Common myeloid progenitor, CD34-positive (primary cell): Measurements from ENCODE around the gene LY9.
"Not testable (repeated sequence)": the region's sequence is repeated elsewhere in the genome, so short reads cannot be mapped to it uniquely, and the experiment has no call there.

Experiments used
- CTCF ChIA-PET: fragments of 350-600 bp; sonication (Branson Sonifier 250); formaldehyde crosslinking; loops from one replicate; lab custom pipeline; 2021; ENCODE audit warnings: antibody characterized with exemption; lab: Charles Lee
- POLR2A ChIA-PET: fragments of 350-600 bp; sonication (Branson Sonifier 250); formaldehyde crosslinking; loops from one replicate; lab custom pipeline; 2021; ENCODE audit warnings: antibody characterized with exemption; lab: Charles Lee
- DNase-seq, 3 donors: peaks; one replicate each; pipeline versions ENCODE4 v3.0.0 to v3.0.0-alpha.2; 2013
- H3K27ac ChIP-seq, 2 experiments: 1 replicate in 1 of 2; 2 replicates in 1 of 2; pipeline ENCODE4 v1.7.0; 2013; ENCODE audit warnings: inconsistent platforms in 2 of 2, low read length in 2 of 2, mild to moderate bottlenecking in 2 of 2, low read depth in 1 of 2, moderate library complexity in 1 of 2; ENCODE audit not compliant: severe bottlenecking in 2 of 2, insufficient read depth in 1 of 2, poor library complexity in 1 of 2
- H3K27me3 ChIP-seq, 5 experiments: replicated peaks in 2 of 5; 1 replicate in 3 of 5; 2 replicates in 2 of 5; pipeline versions ENCODE4 v1.6.1 to v1.7.0; 2013; ENCODE audit warnings: low read length in 4 of 5, mild to moderate bottlenecking in 2 of 5, moderate library complexity in 2 of 5, inconsistent platforms in 1 of 5; ENCODE audit not compliant: insufficient read depth in 5 of 5, control insufficient read depth in 4 of 5
- H3K36me3 ChIP-seq, 4 experiments: 1 replicate in 2 of 4; 2 replicates in 2 of 4; pipeline versions ENCODE4 v1.6.1 to v1.7.0; 2013; ENCODE audit warnings: low read length in 3 of 4, control low read depth in 1 of 4, mild to moderate bottlenecking in 1 of 4; ENCODE audit not compliant: control insufficient read depth in 4 of 4, insufficient read depth in 4 of 4
- H3K4me1 ChIP-seq, 4 experiments: 1 replicate in 3 of 4; 2 replicates in 1 of 4; pipeline versions ENCODE4 v1.6.1 to v1.7.1; 2013; ENCODE audit warnings: low read length in 3 of 4, mild to moderate bottlenecking in 3 of 4, control low read depth in 1 of 4, inconsistent platforms in 1 of 4, moderate library complexity in 1 of 4; ENCODE audit not compliant: control insufficient read depth in 4 of 4, insufficient read depth in 4 of 4; ENCODE audit errors: control extremely low read depth in 1 of 4
- H3K4me3 ChIP-seq, 7 experiments: 1 replicate in 4 of 7; 2 replicates in 3 of 7; pipeline versions ENCODE4 v1.5.1 to v1.7.0; 2013; ENCODE audit warnings: mild to moderate bottlenecking in 7 of 7, low read length in 6 of 7, moderate library complexity in 6 of 7, inconsistent platforms in 2 of 7, low read depth in 2 of 7, control low read depth in 1 of 7; ENCODE audit not compliant: insufficient read depth in 4 of 7, control insufficient read depth in 1 of 7; ENCODE audit errors: extremely low read depth in 1 of 7
- H3K9me3 ChIP-seq, 5 experiments: 1 replicate in 4 of 5; 2 replicates in 1 of 5; pipeline versions ENCODE4 v1.6.1 to v1.7.1; 2013; ENCODE audit warnings: low read length in 4 of 5, mild to moderate bottlenecking in 2 of 5, inconsistent platforms in 1 of 5, low read depth in 1 of 5, moderate library complexity in 1 of 5; ENCODE audit not compliant: control insufficient read depth in 4 of 5, insufficient read depth in 2 of 5; ENCODE audit errors: control extremely low read depth in 1 of 5
- WGBS: methylation state at CpG from one replicate; pipeline ENCODE4 v1.1.5; 2013; ENCODE audit not compliant: insufficient coverage; 5-methylcytosine and 5-hydroxymethylcytosine counted together

LY9 gene

DNA sequence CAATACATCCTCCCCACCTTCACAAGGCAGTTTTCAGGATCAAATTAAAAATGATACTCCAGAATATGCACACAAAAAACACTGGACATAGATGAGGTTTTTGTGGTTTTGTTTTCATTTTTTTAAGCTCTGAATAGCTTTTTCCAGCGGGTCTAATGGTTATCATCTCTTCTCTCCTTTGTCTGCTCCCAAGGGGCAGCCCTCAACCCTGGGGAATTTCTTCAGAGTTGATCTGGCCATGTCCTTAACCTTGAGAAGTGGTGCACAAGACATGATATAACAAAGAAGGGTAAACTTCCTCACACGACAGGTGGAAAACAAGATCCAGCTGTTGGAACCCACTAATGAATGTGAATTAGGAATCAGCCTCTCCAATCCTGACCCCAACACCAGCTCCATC is 68.2 kb downstream of the LY9 start:
- no peaks in the 10 kb centered on the region for H3K27me3 ChIP-seq
- 20% methylated on average over 1 of the region's 2 CpGs for WGBS
- no peak overlapping the region for H3K4me3 ChIP-seq
- H3K27ac ChIP-seq = no peak overlapping the region
- peaks cover 0 to 2% (median 0%) of the 10 kb centered on the region in 5 experiments for H3K9me3 ChIP-seq
- H3K36me3 ChIP-seq = peaks cover 0 to 2% (median 0%) of the 10 kb centered on the region in 4 experiments
- CTCF ChIA-PET = interaction anchor here (1.0 to 21.5 kb wide), 8 partner anchors 9 to 139 kb away, joined by 3 to 385 read pairs (median 3); no protein-coding TSS in a partner anchor
- H3K4me1 ChIP-seq = peaks cover 19 to 72% (median 62%) of the 10 kb centered on the region in 4 experiments
- DNase-seq = no peak
- POLR2A ChIA-PET = interaction anchor here (1.2 to 3.4 kb wide), 2 partner anchors 9 to 27 kb away, joined by 5 to 17 read pairs; no protein-coding TSS in a partner anchor

DNA sequence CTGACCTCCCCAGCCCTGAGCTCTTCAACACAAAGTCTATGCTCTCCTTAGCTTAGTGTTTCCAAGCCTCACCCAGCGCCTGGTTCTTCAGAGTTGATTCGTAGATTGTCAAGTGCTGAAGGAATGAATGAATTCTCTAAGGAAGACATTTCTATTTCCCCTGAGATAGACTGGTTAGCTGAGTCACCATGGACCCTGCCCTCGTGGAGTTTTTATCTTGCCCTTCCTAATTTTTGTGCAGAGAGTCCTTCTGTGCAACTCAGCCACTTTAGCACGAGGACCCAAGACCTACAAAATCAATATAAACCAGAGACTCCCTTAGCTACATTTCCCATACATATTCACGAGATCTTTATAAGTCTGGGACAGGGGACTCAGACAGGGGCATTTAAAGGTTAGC is 69.4 kb downstream of the LY9 start:
- H3K27ac ChIP-seq = no peak overlapping the region
- peaks cover 0 to 2% (median 0%) of the 10 kb centered on the region in 4 experiments for H3K36me3 ChIP-seq
- DNase-seq = no peak
- no peaks in the 10 kb centered on the region for H3K27me3 ChIP-seq
- H3K9me3 ChIP-seq = peaks cover 0 to 2% (median 0%) of the 10 kb centered on the region in 5 experiments
- 70% methylated on average over 3 of the region's 5 CpGs for WGBS
- POLR2A ChIA-PET = no interaction called here
- peaks cover 16 to 64% (median 51%) of the 10 kb centered on the region in 4 experiments for H3K4me1 ChIP-seq
- CTCF ChIA-PET = interaction anchor here (0.8 to 21.5 kb wide), 7 partner anchors 11 to 140 kb away, joined by 3 to 385 read pairs (median 3); no protein-coding TSS in a partner anchor
- no peak overlapping the region for H3K4me3 ChIP-seq

DNA sequence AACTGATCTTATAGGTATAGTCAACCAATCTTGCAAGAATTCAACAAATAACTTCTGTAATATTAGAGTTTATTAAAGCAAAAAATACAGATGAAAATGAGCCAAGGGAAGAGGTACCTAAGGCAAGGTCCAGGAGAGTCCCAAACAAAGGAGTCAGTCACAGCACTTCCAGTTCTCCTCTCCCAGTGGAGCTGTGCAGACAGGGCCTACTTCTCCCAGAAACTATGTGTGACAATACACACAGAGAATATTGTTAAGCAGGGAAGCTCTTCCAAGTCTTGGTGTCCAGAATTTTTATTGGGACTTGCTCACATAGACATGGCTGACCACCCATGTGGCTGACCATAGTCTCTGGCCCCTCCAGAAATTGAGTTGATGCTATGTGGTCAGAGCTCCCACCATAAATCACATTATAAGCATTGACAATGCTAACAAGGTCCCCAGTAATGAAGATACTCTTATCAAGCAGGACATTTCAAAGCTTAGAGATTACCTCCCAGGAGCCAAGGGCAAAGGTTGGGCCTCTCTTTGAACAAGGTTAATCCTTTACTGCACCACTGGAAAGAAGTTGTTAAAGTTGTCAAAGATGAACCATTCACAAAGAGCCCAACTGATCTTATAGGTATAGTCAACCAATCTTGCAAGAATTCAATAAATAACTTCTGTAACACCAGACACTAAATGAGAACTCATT is 70.2 kb downstream of the LY9 start:
- CTCF ChIA-PET = interaction anchor here (0.8 to 21.5 kb wide), 3 partner anchors 10 to 123 kb away, joined by 3 to 385 read pairs (median 9); no protein-coding TSS in a partner anchor
- no peaks in the 10 kb centered on the region for H3K27me3 ChIP-seq
- peaks cover 11 to 56% (median 44%) of the 10 kb centered on the region in 4 experiments for H3K4me1 ChIP-seq
- POLR2A ChIA-PET = no interaction called here
- H3K27ac ChIP-seq = no peak overlapping the region
- H3K9me3 ChIP-seq = peaks cover 0 to 2% (median 0%) of the 10 kb centered on the region in 5 experiments
- DNase-seq = no peak
- no peaks in the 10 kb centered on the region for H3K36me3 ChIP-seq
- H3K4me3 ChIP-seq = no peak overlapping the region

DNA sequence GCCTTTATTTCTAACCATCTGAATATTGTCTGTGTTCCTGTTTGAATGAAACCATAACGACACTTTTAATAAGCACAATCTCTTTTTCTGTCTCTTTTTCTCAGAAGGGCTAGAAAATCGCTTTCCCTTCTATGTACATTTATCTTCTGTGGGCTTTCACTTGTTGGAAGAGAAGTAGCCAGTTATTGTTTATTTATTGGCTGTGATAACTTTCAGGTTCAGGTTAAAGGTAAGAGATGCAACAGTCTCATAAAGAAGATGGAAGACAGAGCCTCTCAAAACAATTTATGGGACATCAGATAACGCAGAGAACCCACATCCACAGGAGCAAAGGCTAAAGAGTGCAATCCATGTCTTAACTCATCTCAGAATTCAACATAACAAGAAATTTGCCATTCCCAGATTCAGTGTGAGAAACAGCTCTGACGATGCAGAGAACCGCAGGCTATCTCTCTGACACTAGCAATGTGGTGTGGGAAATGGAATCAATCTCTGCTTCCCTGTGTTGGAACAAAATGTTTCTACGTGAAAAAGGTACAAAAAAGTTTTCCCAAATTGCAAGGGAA is 70.8 kb downstream of the LY9 start:
- H3K9me3 ChIP-seq = peaks cover 0 to 2% (median 0%) of the 10 kb centered on the region in 5 experiments
- no peak overlapping the region for H3K4me3 ChIP-seq
- H3K27ac ChIP-seq = no peak overlapping the region
- 92% methylated on average over 2 of the region's 6 CpGs for WGBS
- H3K36me3 ChIP-seq = no peaks in the 10 kb centered on the region
- peaks cover 8 to 51% (median 39%) of the 10 kb centered on the region in 4 experiments for H3K4me1 ChIP-seq
- H3K27me3 ChIP-seq = no peaks in the 10 kb centered on the region
- DNase-seq = no peak
- ChIA-PET POLR2A (no interaction called here), CTCF (interaction anchor here (1.4 to 21.5 kb wide), 2 partner anchors 10 to 23 kb away, joined by 9 to 385 read pairs; no protein-coding TSS in a partner anchor)

DNA sequence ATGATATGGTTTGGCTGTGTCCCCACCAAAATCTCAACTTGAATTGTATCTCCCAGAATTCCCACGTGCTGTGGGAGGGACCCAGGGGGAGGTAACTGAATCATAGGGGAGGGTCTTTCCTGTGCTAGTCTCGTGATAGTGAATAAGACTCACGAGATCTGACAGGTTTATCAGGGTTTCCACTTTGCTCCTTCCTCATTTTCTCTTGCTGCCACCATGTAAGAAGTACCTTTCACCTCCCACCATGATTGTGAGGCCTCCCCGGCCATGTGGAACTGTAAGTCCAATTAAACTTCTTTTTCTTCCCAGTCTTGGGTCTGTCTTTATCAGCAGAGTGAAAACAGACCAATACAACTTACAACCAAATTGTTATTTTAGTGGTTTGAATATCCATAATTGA is 71.7 kb downstream of the LY9 start:
- WGBS = 49% methylated on average over 4 of the region's 4 CpGs
- CTCF ChIA-PET = interaction anchor here (0.8 to 2.1 kb wide), 2 partner anchors 13 to 32 kb away, joined by 3 to 10 read pairs; no protein-coding TSS in a partner anchor
- H3K27me3 ChIP-seq, H3K27ac ChIP-seq, H3K36me3 ChIP-seq, H3K9me3 ChIP-seq, POLR2A ChIA-PET, H3K4me3 ChIP-seq: not testable (repeated sequence)
- DNase-seq = peak in 2 of 3 donors; percentile 33 to 74
- H3K4me1 ChIP-seq = peaks cover 6 to 44% (median 30%) of the 10 kb centered on the region in 4 experiments

DNA sequence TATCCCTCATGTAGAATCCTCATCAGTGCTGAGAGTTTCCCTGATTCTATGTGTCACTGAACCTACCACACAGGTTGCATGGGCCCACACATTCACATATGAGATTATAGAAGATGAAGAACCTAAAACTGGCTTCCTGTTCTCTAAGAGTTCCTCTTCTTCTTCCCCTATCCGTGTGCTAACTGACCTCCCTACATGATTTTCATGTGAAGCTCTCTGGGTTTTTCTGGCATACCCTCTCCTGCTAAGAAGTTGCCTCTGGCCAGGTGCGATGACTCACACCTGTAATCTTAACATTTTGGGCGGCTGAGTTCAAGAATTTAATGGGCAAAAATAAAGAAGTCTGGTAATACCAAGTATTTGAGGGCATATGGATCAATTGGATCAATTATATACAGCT is 72.2 kb downstream of the LY9 start:
- peaks cover 0 to 2% (median 0%) of the 10 kb centered on the region in 5 experiments for H3K9me3 ChIP-seq
- DNase-seq = peak in 2 of 3 donors; percentile 58 to 80
- 60% methylated on average over 3 of the region's 3 CpGs for WGBS
- no peaks in the 10 kb centered on the region for H3K36me3 ChIP-seq
- peaks cover 2 to 39% (median 25%) of the 10 kb centered on the region in 4 experiments for H3K4me1 ChIP-seq
- no peak overlapping the region for H3K4me3 ChIP-seq
- H3K27me3 ChIP-seq = no peaks in the 10 kb centered on the region
- ChIA-PET POLR2A (no interaction called here), CTCF (interaction anchor here (0.8 to 2.1 kb wide), 3 partner anchors 12 to 37 kb away, joined by 3 to 10 read pairs (median 3); no protein-coding TSS in a partner anchor)
- no peak overlapping the region for H3K27ac ChIP-seq
